ENCODE measurements around the gene XPNPEP2.

DNA sequence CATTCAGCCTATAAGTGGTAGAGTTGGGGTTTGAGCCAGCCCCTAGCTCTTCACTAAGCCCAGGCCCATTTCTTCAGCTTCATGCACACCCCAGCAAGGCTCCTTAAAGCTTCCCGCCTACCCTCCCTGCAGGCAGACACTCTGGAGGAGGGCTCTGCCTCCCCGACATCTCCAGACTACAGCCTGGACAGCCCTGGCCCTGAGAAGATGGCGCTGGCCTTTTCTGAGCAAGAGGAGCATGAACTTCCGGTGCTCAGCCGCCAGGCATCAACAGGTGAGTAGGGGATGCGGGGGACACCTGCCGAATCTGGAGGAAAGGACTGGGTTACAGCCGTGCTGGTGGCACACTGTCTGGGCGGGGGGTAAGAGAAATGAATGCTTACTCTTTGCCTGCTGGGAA, 52.0 kb downstream of the XPNPEP2 start:
- TF ChIP-seq POLR2AphosphoS5 (IDR thresholded peaks at IDR 0.05; ENCODE audit: borderline replicate concordance, low read depth, low read length) (no peak), EZH2 (IDR thresholded peaks at IDR 0.05) (no peak), FOXP2 (optimal IDR thresholded peaks at IDR 0.05; ENCODE audit: control extremely low read depth, extremely low read length, insufficient read depth) (no peak)
